Osteoblast (primary cell): ENCODE results near the gene LMX1B. TPM values are rescaled to one million over a fixed set of nuclear protein-coding genes. Genes with fewer than 3 reads are reported as not detected.

ENCODE experiments used
- DNase-seq: peaks from one replicate; pipeline ENCODE4 v3.0.0; 2011; ENCODE audit warnings: low spot score, mixed read lengths; ENCODE audit not compliant: insufficient read length; ENCODE audit errors: missing footprints
- H2AFZ ChIP-seq: 2 replicates; pipeline ENCODE4 v1.6.0; 2011; ENCODE audit warnings: mild to moderate bottlenecking, low read length
- H3K27ac ChIP-seq: 2 replicates; pipeline ENCODE4 v1.5.1; 2011; ENCODE audit warnings: mild to moderate bottlenecking, low read depth, low read length, moderate library complexity
- H3K27me3 ChIP-seq: 2 replicates; pipeline ENCODE4 v1.6.0; 2012; ENCODE audit warnings: mild to moderate bottlenecking, control low read depth, inconsistent platforms, low read length, moderate library complexity; ENCODE audit not compliant: insufficient read depth
- H3K36me3 ChIP-seq: 2 replicates; pipeline ENCODE4 v1.5.1; 2011; ENCODE audit warnings: mild to moderate bottlenecking, low read length, control low read depth, moderate library complexity; ENCODE audit not compliant: insufficient read depth
- H3K4me1 ChIP-seq: 2 replicates; pipeline ENCODE4 v1.5.1; 2011; ENCODE audit warnings: mild to moderate bottlenecking, low read length, control low read depth, moderate library complexity; ENCODE audit not compliant: insufficient read depth
- H3K4me2 ChIP-seq: 2 replicates; pipeline ENCODE4 v1.6.0; 2011; ENCODE audit warnings: mild to moderate bottlenecking, low read length; ENCODE audit not compliant: insufficient read depth
- H3K4me3 ChIP-seq: fragments of 200-600 bp; sonication (generic); 3 replicates; pipeline ENCODE4 v1.5.1; 2012; ENCODE audit warnings: mild to moderate bottlenecking, low read length, inconsistent platforms; ENCODE audit not compliant: insufficient read depth
- H3K79me2 ChIP-seq: 2 replicates; pipeline ENCODE4 v1.6.0; 2012; ENCODE audit warnings: mild to moderate bottlenecking, low read length, control low read depth, inconsistent platforms; ENCODE audit not compliant: insufficient read depth
- H3K9me3 ChIP-seq: 2 replicates; pipeline ENCODE4 v1.5.1; 2011; ENCODE audit warnings: low read depth, low read length, control low read depth
- H4K20me1 ChIP-seq: 2 replicates; pipeline ENCODE4 v1.6.0; 2012; ENCODE audit warnings: mild to moderate bottlenecking, low read length, control low read depth; ENCODE audit not compliant: insufficient read depth
- total RNA-seq: library from RNA; depleted of rRNA; stranded (reverse); fragments of >200 nt; gene quantifications from 2 replicates; pipeline ENCODE4 v1.2.3, GENCODE V29; 2012
- TF ChIP-seq, protein P1 (sequence below): IDR thresholded peaks from 2 replicates; pipeline ENCODE4 v1.5.1; 2011; ENCODE audit warnings: mild to moderate bottlenecking, low read depth, low read length, moderate library complexity; ENCODE audit errors: extremely low read depth

LMX1B gene
- total RNA-seq, 1 donor: under 0.01 TPM

DNA sequence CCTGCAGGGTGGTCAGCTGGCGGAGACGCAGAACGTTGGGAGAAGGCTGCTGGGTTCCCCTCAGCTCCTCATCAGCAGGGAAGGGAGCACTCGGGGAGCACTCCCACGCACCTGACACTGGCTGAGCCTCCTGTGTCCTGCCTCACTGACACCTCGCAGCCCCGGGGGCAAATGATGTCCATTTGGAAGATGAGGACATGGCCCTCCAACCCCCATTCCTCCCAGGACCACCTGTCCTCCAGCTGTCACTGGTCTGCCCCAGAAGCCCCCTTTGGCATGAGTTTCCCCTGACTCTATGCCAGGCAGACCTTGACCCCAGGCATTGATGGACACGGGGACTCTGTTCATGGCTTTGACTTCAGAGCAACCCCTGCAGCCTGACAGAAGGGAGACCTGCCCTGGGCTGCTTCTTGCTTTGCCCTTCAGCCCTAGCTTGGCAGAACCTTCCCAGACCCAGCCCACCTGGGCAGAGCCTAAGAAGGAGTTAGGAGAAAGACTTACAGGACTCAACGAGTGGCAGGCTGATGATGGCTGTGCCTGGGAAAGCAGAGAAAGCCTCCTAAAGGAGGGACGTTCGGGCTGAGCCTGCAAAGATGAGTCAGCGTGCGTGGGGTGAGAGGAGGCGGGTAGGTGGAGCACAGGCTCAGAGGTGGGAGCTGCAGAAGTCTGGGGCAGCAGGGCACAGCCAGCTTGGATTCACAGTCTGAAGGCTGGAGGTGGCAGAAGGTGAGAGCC is 90.6 kb downstream of the LMX1B start:
- Histone ChIP-seq H3K27me3 (peaks cover 36% of the 10 kb centered on the region), H3K4me3 (peak overlapping the region; percentile 12), H2AFZ (peak overlapping the region; percentile 74), H4K20me1 (no peaks in the 10 kb centered on the region), H3K4me1 (peaks cover 15% of the 10 kb centered on the region), H3K27ac (no peak overlapping the region), H3K79me2 (no peaks in the 10 kb centered on the region), H3K4me2 (peak overlapping the region; percentile 58), H3K36me3 (no peaks in the 10 kb centered on the region), H3K9me3 (no peaks in the 10 kb centered on the region)
- DNase-seq: peak; percentile 97
- TF ChIP-seq, protein P1, sequence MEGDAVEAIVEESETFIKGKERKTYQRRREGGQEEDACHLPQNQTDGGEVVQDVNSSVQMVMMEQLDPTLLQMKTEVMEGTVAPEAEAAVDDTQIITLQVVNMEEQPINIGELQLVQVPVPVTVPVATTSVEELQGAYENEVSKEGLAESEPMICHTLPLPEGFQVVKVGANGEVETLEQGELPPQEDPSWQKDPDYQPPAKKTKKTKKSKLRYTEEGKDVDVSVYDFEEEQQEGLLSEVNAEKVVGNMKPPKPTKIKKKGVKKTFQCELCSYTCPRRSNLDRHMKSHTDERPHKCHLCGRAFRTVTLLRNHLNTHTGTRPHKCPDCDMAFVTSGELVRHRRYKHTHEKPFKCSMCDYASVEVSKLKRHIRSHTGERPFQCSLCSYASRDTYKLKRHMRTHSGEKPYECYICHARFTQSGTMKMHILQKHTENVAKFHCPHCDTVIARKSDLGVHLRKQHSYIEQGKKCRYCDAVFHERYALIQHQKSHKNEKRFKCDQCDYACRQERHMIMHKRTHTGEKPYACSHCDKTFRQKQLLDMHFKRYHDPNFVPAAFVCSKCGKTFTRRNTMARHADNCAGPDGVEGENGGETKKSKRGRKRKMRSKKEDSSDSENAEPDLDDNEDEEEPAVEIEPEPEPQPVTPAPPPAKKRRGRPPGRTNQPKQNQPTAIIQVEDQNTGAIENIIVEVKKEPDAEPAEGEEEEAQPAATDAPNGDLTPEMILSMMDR: no peak

DNA sequence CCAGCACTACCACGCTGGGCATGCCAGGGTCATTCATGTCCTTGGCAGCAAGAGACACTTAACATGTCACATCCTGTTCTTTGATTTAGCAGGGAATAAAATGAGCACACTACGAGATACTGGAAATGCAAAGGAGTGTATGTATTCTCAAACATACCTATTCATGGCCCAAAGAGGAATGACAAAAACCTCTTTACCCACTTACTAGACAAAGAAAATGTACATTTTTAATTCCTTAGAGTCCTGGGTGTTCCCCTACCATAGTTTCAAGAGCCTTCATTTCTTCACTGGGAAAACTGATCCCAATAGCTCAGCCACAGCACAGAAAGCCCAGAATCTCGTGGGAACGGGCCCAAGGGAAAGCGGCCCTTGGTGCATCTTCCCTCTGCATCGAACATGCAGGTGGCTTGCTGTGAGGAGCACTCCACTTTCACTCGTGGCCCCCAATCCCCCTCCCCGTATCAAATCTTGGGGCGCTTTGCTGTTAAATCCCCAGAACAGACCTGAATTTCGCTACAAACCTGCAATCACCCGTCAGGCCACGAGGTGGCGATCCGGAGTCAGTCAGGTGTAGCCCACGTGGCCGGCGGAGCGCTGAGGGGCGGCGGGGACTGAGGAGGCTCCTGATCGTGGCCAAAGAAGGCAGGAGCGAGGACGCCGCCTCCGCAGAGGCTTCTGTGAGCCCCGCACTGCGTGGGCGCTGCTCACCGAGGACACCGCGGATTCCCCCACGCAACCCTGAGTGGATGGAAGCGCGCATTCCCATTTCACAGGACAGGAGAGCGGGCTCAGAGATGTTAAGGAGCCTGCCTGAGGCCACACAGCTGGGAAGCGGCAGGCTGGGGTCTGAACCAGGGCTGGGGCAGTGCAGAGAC is 91.4 kb downstream of the LMX1B start:
- H3K9me3 ChIP-seq: no peaks in the 10 kb centered on the region
- DNase-seq: peak; percentile 98
- peaks cover 35% of the 10 kb centered on the region for H3K27me3 ChIP-seq
- H3K4me2 ChIP-seq: peak overlapping the region; percentile 58
- TF ChIP-seq, protein P1: peak; percentile 83
- peak overlapping the region; percentile 30 for H3K4me3 ChIP-seq
- peak overlapping the region; percentile 82 for H2AFZ ChIP-seq
- no peaks in the 10 kb centered on the region for H4K20me1 ChIP-seq
- no peaks in the 10 kb centered on the region for H3K79me2 ChIP-seq
- no peaks in the 10 kb centered on the region for H3K36me3 ChIP-seq
- H3K27ac ChIP-seq: no peak overlapping the region
- peaks cover 15% of the 10 kb centered on the region for H3K4me1 ChIP-seq

DNA sequence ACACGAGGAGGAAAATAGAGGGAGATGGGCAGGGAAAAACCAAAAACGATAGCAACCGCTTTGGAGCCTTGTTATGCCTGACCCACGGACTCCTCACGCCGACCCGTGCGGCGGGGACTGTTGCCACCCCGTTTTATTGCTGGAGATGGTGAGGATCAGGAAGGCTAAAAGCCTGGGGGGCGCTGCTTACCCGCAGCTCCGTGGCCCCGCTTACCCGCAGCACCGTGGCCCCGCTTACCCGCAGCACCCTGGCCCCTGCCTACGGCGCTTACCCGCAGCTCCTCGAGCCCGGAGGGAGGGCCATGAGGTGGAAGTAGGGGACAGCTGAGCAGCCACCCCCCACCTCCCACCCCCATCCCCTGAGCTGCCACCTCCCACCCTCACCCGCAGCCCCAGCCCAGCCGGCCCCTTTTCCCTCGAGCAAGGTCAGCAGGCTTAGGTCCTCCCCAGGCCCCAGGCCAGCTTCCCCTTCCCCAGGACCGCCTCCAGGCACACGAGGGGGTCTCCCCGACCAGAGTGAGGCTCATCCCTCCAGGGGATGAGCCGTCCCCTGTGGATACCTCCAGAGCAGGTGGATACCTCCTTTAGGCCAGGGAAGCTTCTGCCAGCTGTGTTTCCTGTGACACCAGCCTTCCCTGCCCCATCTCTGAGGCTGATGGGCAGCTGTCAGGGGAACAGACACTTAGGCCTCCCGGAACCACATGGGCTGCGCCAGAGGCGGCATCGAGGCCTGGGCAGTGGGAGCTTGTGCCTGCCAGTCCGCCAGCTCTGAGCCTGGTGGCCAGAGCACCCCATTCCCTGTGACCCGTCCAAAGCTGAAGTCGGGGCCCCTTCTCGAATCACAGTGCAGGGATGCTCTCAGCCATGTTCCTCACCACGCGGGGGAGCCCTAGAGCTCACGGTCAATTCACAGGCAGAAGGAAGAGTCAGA is 92.3 kb downstream of the LMX1B start:
- Histone ChIP-seq H3K4me3 (peak overlapping the region; percentile 30), H3K27me3 (peaks cover 40% of the 10 kb centered on the region), H3K79me2 (no peaks in the 10 kb centered on the region), H3K9me3 (no peaks in the 10 kb centered on the region), H2AFZ (peak overlapping the region; percentile 82), H3K36me3 (no peaks in the 10 kb centered on the region), H4K20me1 (no peaks in the 10 kb centered on the region), H3K27ac (no peak overlapping the region), H3K4me2 (peak overlapping the region; percentile 58), H3K4me1 (peaks cover 15% of the 10 kb centered on the region)
- DNase-seq: peak; percentile 83
- TF ChIP-seq, protein P1: peak; percentile 68
